ENCODE results near the gene DUSP9.

DNA sequence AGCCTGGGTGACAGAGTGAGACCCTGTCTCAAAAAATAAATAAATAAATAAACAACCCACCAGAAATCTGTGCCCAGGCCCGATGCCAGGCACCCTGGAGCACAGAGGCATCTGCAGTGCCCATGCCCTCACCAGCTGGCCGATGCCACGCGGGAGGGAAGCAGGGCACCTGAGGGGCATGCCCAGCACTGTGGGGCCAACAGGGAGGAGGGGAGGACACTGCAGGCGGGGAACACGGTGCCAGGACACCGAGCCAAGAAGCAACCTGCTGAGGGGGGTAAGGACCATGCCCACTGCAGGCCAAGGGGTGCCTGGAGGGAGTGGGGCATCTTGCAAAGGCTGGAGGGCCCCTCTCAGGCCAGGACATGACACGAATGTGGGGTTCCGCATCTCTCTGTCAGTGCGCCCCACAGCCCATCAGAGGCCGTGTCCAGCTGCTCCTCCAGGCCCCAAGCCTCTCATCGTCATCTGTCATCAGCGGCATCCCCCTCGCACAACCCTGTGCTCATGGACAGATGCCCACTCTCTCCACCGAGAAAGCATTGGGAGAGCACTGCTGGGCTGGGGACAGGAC is 13.3 kb upstream of the DUSP9 start:
- TF ChIP-seq POLR2A (IDR thresholded peaks at IDR 0.05) = no peak
- TF ChIP-seq, protein P1, sequence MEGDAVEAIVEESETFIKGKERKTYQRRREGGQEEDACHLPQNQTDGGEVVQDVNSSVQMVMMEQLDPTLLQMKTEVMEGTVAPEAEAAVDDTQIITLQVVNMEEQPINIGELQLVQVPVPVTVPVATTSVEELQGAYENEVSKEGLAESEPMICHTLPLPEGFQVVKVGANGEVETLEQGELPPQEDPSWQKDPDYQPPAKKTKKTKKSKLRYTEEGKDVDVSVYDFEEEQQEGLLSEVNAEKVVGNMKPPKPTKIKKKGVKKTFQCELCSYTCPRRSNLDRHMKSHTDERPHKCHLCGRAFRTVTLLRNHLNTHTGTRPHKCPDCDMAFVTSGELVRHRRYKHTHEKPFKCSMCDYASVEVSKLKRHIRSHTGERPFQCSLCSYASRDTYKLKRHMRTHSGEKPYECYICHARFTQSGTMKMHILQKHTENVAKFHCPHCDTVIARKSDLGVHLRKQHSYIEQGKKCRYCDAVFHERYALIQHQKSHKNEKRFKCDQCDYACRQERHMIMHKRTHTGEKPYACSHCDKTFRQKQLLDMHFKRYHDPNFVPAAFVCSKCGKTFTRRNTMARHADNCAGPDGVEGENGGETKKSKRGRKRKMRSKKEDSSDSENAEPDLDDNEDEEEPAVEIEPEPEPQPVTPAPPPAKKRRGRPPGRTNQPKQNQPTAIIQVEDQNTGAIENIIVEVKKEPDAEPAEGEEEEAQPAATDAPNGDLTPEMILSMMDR (IDR thresholded peaks at IDR 0.05 in 4 of 5, conservative IDR thresholded peaks at IDR 0.05 in 1 of 5) = no peak
